H1 (cell line): ENCODE measurements around the gene AGAP1. TPM values are rescaled to one million over a fixed set of nuclear protein-coding genes. Genes with fewer than 3 reads are reported as not detected.

ENCODE experiments used
- CTCF ChIA-PET: fragments of 300-600 bp; sonication (Branson Sonifier 250); formaldehyde crosslinking; loops from one replicate; lab custom pipeline; 2021; ENCODE audit not compliant: partially characterized antibody; lab: Charles Lee
- POLR2A ChIA-PET: fragments of 300-600 bp; sonication (Branson Sonifier 250); formaldehyde crosslinking; loops from one replicate; lab custom pipeline; 2021; ENCODE audit warnings: inconsistent platforms; ENCODE audit not compliant: partially characterized antibody; lab: Charles Lee
- DNase-seq, 2 experiments: peaks; one replicate each; pipeline versions ENCODE4 v3.0.0 to v3.0.0-alpha.2; 2010 to 2022; ENCODE audit warnings: low spot score in 2 of 2, low read depth in 1 of 2, mixed read lengths in 1 of 2
- FAIRE-seq: peaks from 2 replicates; lab custom pipeline; 2011; peaks lifted over from hg19 to GRCh38; lab: Jason Lieb, UNC
- H2AFZ ChIP-seq: 2 replicates; pipeline ENCODE4 v1.8.1; 2012; ENCODE audit warnings: low read length, inconsistent platforms
- H2AK5ac ChIP-seq: 2 replicates; pipeline ENCODE4 v1.6.1; 2013; ENCODE audit warnings: low read depth, low read length
- H2BK120ac ChIP-seq: replicated peaks from 2 replicates; pipeline ENCODE3; 2013; ENCODE audit warnings: low read depth, low read length, inconsistent platforms
- H2BK12ac ChIP-seq: 2 replicates; pipeline ENCODE4 v1.6.1; 2013; ENCODE audit warnings: low read depth, low read length
- H2BK15ac ChIP-seq: 2 replicates; pipeline ENCODE4 v1.6.1; 2013; ENCODE audit warnings: low read length
- H2BK20ac ChIP-seq: 2 replicates; pipeline ENCODE4 v1.6.1; 2013; ENCODE audit warnings: low read length
- H2BK5ac ChIP-seq: 2 replicates; pipeline ENCODE4 v1.6.1; 2013; ENCODE audit warnings: low read depth, low read length
- H3K14ac ChIP-seq: 2 replicates; pipeline ENCODE4 v1.6.1; 2013; ENCODE audit warnings: inconsistent platforms; ENCODE audit not compliant: insufficient read length
- H3K18ac ChIP-seq: 2 replicates; pipeline ENCODE4 v1.6.1; 2013; ENCODE audit warnings: low read length; ENCODE audit errors: extremely low read depth
- H3K23ac ChIP-seq: 2 replicates; pipeline ENCODE4 v1.6.1; 2013; ENCODE audit warnings: inconsistent platforms; ENCODE audit not compliant: insufficient read length
- H3K23me2 ChIP-seq: 2 replicates; pipeline ENCODE4 v1.6.1; 2013; ENCODE audit warnings: low read depth, low read length
- H3K27ac ChIP-seq: 2 replicates; pipeline ENCODE4 v1.6.1; 2011; ENCODE audit warnings: low read depth, low read length, inconsistent platforms
- H3K27me3 ChIP-seq, 4 experiments: replicated peaks in 1 of 4; 1 replicate in 1 of 4; 2 replicates in 3 of 4; pipeline versions ENCODE4 v1.6.1 to v1.8.1; 2011 to 2013; ENCODE audit warnings: low read length in 3 of 4, mild to moderate bottlenecking in 3 of 4, inconsistent platforms in 2 of 4, mixed read lengths in 2 of 4, moderate library complexity in 1 of 4; ENCODE audit not compliant: control insufficient read depth in 3 of 4, insufficient read depth in 3 of 4; ENCODE audit errors: extremely low read depth in 1 of 4
- H3K36me3 ChIP-seq, 4 experiments: 2 replicates each; pipeline versions ENCODE4 v1.6.1 to v1.8.1; 2011 to 2013; ENCODE audit warnings: mild to moderate bottlenecking in 4 of 4, low read length in 3 of 4, moderate library complexity in 2 of 4, control low read depth in 1 of 4, inconsistent platforms in 1 of 4; ENCODE audit not compliant: insufficient read depth in 4 of 4, control insufficient read depth in 2 of 4
- H3K4ac ChIP-seq: replicated peaks from 2 replicates; pipeline ENCODE3; 2013; ENCODE audit warnings: low read length, low read depth, mixed read lengths, inconsistent platforms; ENCODE audit not compliant: insufficient read length
- H3K4me1 ChIP-seq, 4 experiments: replicated peaks in 1 of 4; 1 replicate in 1 of 4; 2 replicates in 3 of 4; pipeline versions ENCODE4 v1.6.1 to v1.8.1; 2011 to 2013; ENCODE audit warnings: low read length in 3 of 4, inconsistent platforms in 2 of 4, mixed read lengths in 1 of 4; ENCODE audit not compliant: insufficient read depth in 4 of 4, control insufficient read depth in 3 of 4
- H3K4me2 ChIP-seq, 2 experiments: 2 replicates each; pipeline versions ENCODE4 v1.6.1 to v1.8.1; 2011 to 2013; ENCODE audit warnings: low read depth in 2 of 2, low read length in 2 of 2, control low read depth in 1 of 2, inconsistent platforms in 1 of 2, mild to moderate bottlenecking in 1 of 2; ENCODE audit not compliant: insufficient read depth in 1 of 2
- H3K4me3 ChIP-seq, 4 experiments: fragments of 200-600, 300-600 bp in 1 of 4; sonication (generic), shearing (Covaris generic), sonication (Bioruptor Twin) in 1 of 4; 2 replicates each; pipeline versions ENCODE4 v1.5.1 to v1.8.1; 2011 to 2016; ENCODE audit warnings: low read length in 4 of 4, low read depth in 3 of 4, control low read depth in 2 of 4, inconsistent platforms in 2 of 4, mild to moderate bottlenecking in 2 of 4, mixed read lengths in 1 of 4, moderate library complexity in 1 of 4; ENCODE audit not compliant: insufficient read depth in 2 of 4; ENCODE audit errors: extremely low read depth in 1 of 4
- H3K56ac ChIP-seq: replicated peaks from 2 replicates; pipeline ENCODE3; 2013; ENCODE audit warnings: low read depth, mild to moderate bottlenecking, mixed read lengths, low read length, inconsistent platforms; ENCODE audit not compliant: insufficient read length
- H3K79me1 ChIP-seq: 2 replicates; pipeline ENCODE4 v1.6.1; 2013; ENCODE audit warnings: low read depth, low read length, control low read depth
- H3K79me2 ChIP-seq, 2 experiments: 2 replicates each; pipeline versions ENCODE4 v1.6.1 to v1.8.1; 2012 to 2013; ENCODE audit warnings: low read length in 2 of 2, mild to moderate bottlenecking in 2 of 2, inconsistent platforms in 1 of 2; ENCODE audit not compliant: insufficient read depth in 2 of 2, control insufficient read depth in 1 of 2
- H3K9ac ChIP-seq, 4 experiments: replicated peaks in 1 of 4; 1 replicate in 1 of 4; 2 replicates in 3 of 4; pipeline versions ENCODE4 v1.6.1 to v1.8.1; 2011 to 2013; ENCODE audit warnings: low read depth in 3 of 4, low read length in 3 of 4, control low read depth in 2 of 4, mild to moderate bottlenecking in 2 of 4, moderate library complexity in 2 of 4, inconsistent platforms in 1 of 4; ENCODE audit errors: extremely low read depth in 1 of 4
- H3K9me3 ChIP-seq, 2 experiments: 2 replicates each; pipeline versions ENCODE4 v1.6.1 to v1.8.1; 2012 to 2013; ENCODE audit warnings: mild to moderate bottlenecking in 2 of 2, moderate library complexity in 2 of 2, control low read depth in 1 of 2, inconsistent platforms in 1 of 2, low read depth in 1 of 2, low read length in 1 of 2, mixed read lengths in 1 of 2; ENCODE audit not compliant: insufficient read depth in 2 of 2
- H4K20me1 ChIP-seq, 2 experiments: replicated peaks in 1 of 2; 2 replicates each; pipeline versions ENCODE3 to v1.8.1; 2011 to 2013; ENCODE audit warnings: inconsistent platforms in 2 of 2, low read length in 2 of 2, mild to moderate bottlenecking in 1 of 2; ENCODE audit not compliant: insufficient read depth in 2 of 2, control insufficient read depth in 1 of 2
- H4K5ac ChIP-seq: 2 replicates; pipeline ENCODE4 v1.6.1; 2013; ENCODE audit warnings: low read length, low read depth, mixed read lengths, inconsistent platforms; ENCODE audit not compliant: insufficient read length
- H4K8ac ChIP-seq: 2 replicates; pipeline ENCODE4 v1.8.0; 2013; ENCODE audit warnings: mild to moderate bottlenecking, moderate library complexity, low read length, inconsistent platforms; ENCODE audit not compliant: insufficient read depth; ENCODE audit errors: extremely low read depth
- H4K91ac ChIP-seq: replicated peaks from 2 replicates; pipeline ENCODE3; 2013; ENCODE audit warnings: low read length, mixed read lengths, inconsistent platforms; ENCODE audit not compliant: insufficient read length
- CTBP2 ChIP-seq: IDR thresholded peaks from 2 replicates; pipeline ENCODE4 v1.7.0; 2011; ENCODE audit warnings: borderline replicate concordance, mild to moderate bottlenecking, moderate library complexity, mixed read lengths, low read length; ENCODE audit not compliant: insufficient read depth, insufficient read length
- EGR1 ChIP-seq: IDR thresholded peaks from 2 replicates; pipeline ENCODE4 v1.6.1; 2011; ENCODE audit warnings: low read depth, low read length, borderline replicate concordance
- EP300 ChIP-seq, 2 experiments: IDR thresholded peaks; 1 replicate in 1 of 2; 2 replicates in 1 of 2; pipeline ENCODE4 v1.6.1; 2011 to 2012; ENCODE audit warnings: low read depth in 2 of 2, low read length in 2 of 2, mild to moderate bottlenecking in 2 of 2, borderline replicate concordance in 1 of 2, inconsistent platforms in 1 of 2, moderate library complexity in 1 of 2
- FOSL1 ChIP-seq: IDR thresholded peaks from 2 replicates; pipeline ENCODE4 v1.6.1; 2011; ENCODE audit warnings: mild to moderate bottlenecking, low read depth, low read length, moderate library complexity; ENCODE audit not compliant: insufficient read depth
- HDAC6 ChIP-seq: IDR thresholded peaks from one replicate; pipeline ENCODE4 v1.7.1; 2012; ENCODE audit warnings: low read depth, mild to moderate bottlenecking, inconsistent platforms, low read length, moderate library complexity
- KDM1A ChIP-seq: fragments of 200-600, 300-600 bp; sonication (generic); IDR thresholded peaks from 2 replicates; pipeline ENCODE4 v1.7.1; 2016; ENCODE audit warnings: mild to moderate bottlenecking, low read length, borderline replicate concordance
- KDM5A ChIP-seq: fragments of 200-600 bp; IDR thresholded peaks from 2 replicates; pipeline ENCODE4 v1.7.1; 2012; ENCODE audit warnings: mild to moderate bottlenecking, low read length, inconsistent platforms, mixed read lengths
- MAFK ChIP-seq: IDR thresholded peaks from 2 replicates; pipeline ENCODE4 v1.6.1; 2012; ENCODE audit warnings: low read depth, mild to moderate bottlenecking, improper control_type of control experiment, low read length
- TAF1 ChIP-seq: IDR thresholded peaks from 2 replicates; pipeline ENCODE4 v1.6.1; 2011; ENCODE audit warnings: mild to moderate bottlenecking, low read depth, low read length
- TBP ChIP-seq: IDR thresholded peaks from 2 replicates; pipeline ENCODE4 v1.6.1; 2011; ENCODE audit warnings: low read depth, low read length, improper control_type of control experiment
- USF2 ChIP-seq: IDR thresholded peaks from 2 replicates; pipeline ENCODE4 v1.6.1; 2011; ENCODE audit warnings: low read length, improper control_type of control experiment
- YY1 ChIP-seq: IDR thresholded peaks from 2 replicates; pipeline ENCODE4 v1.6.1; 2011; ENCODE audit warnings: low read depth, mild to moderate bottlenecking, low read length
- WGBS, 2 experiments: shearing (Covaris generic) in 1 of 2; methylation state at CpG; one replicate each; pipeline versions ENCODE4 v1.1.6 to v1.1.7; 2013 to 2015; ENCODE audit warnings: low lambda C conversion rate in 2 of 2, mixed read lengths in 2 of 2, inconsistent platforms in 1 of 2, low coverage in 1 of 2, missing lambda C conversion rate in 1 of 2; ENCODE audit not compliant: insufficient replicate concordance in 2 of 2, insufficient coverage in 1 of 2, insufficient read length in 1 of 2; ENCODE audit errors: extremely low coverage in 1 of 2, missing lambda C conversion rate in 1 of 2; 5-methylcytosine and 5-hydroxymethylcytosine counted together
- polyA plus RNA-seq, 7 experiments: library from polyadenylated mRNA; depleted of rRNA in 3 of 7; stranded (reverse) in 5 of 7; unstranded in 2 of 7; fragments of >200 nt in 5 of 7; fragments of 200-250 nt in 2 of 7; gene quantifications; 1 replicate in 5 of 7; 2 replicates in 1 of 7; 4 replicates in 1 of 7; pipeline versions ENCODE4 v1.2.1 to v1.2.3, GENCODE V29; 2011 to 2013; ENCODE audit warnings: missing spikeins in 2 of 7, mixed read lengths in 2 of 7
- total RNA-seq: library from RNA; stranded (reverse); fragmentation: NEBNext Ultra II Directional; extraction: Animal tissue kit (Norgen Biotek cat#: 25700); gene quantifications from 2 replicates; pipeline ENCODE4 v1.2.1, GENCODE V29; 2021

AGAP1 gene
- total and polyA plus RNA-seq, 2 of the 8 experiments (the other 6 are each of a cell fraction or from before 2014, with no cell fraction given) = 18.1 to 39.4 TPM

- H3K14ac ChIP-seq = no peak overlapping the region
- no peak overlapping the region for H3K23ac ChIP-seq
- no peak overlapping the region for H4K5ac ChIP-seq
- H3K27me3 ChIP-seq = no peaks in the 10 kb centered on the region
- H2BK120ac ChIP-seq = no peak overlapping the region
- H2BK5ac ChIP-seq = no peak overlapping the region
- no peak overlapping the region for H2BK12ac ChIP-seq
- H3K9ac ChIP-seq = no peak overlapping the region
- H4K20me1 ChIP-seq = peaks cover 4 to 5% of the 10 kb centered on the region in 2 experiments
- H3K79me2 ChIP-seq = no peaks in the 10 kb centered on the region; a peak in 2 of 4 replicates
- DNase-seq (no peak), FAIRE-seq (no peak)
- no peak overlapping the region for H2AK5ac ChIP-seq
- H4K91ac ChIP-seq = no peak overlapping the region
- 92% methylated on average over 7 of the region's 7 CpGs; no CpG with 5 or more reads in 1 of the 2 experiments for WGBS, 2 experiments
- H3K36me3 ChIP-seq = 0 out of 8 replicates have a peak, but pooled peaks cover 0 to 3% (median 2%) of the 10 kb centered on the region in 4 experiments
- H2AFZ ChIP-seq = no peak overlapping the region
- H3K27ac ChIP-seq = no peak overlapping the region
- peaks cover 0 to 2% (median 0%) of the 10 kb centered on the region in 4 experiments; a peak in 1 of 7 replicates for H3K4me1 ChIP-seq
- no peak overlapping the region for H3K4me3 ChIP-seq
- H3K18ac ChIP-seq = no peak overlapping the region
- peaks cover 0 to 1% of the 10 kb centered on the region in 2 experiments; a peak in 1 of 4 replicates for H3K9me3 ChIP-seq
- ChIA-PET POLR2A (interaction anchor here (0.5 to 2.0 kb wide), 2 partner anchors 10 to 11 kb away, joined by 3 to 6 read pairs; no protein-coding TSS in a partner anchor), CTCF (interaction anchor here (1.1 to 2.4 kb wide), 6 partner anchors 7 to 42 kb away, joined by 3 to 15 read pairs (median 4); no protein-coding TSS in a partner anchor)
- H3K56ac ChIP-seq = no peak overlapping the region
- H2BK15ac ChIP-seq = no peak overlapping the region
- no peak overlapping the region for H3K4me2 ChIP-seq
- H2BK20ac ChIP-seq = no peak overlapping the region
- H4K8ac ChIP-seq = no peak overlapping the region
- H3K4ac ChIP-seq = no peak overlapping the region
- no peaks in the 10 kb centered on the region for H3K23me2 ChIP-seq
- peaks cover 2% of the 10 kb centered on the region; the same call in 1 of the 2 replicates for H3K79me1 ChIP-seq
- TF ChIP-seq KDM1A (no peak), TAF1 (no peak), USF2 (no peak), EGR1 (no peak), TBP (no peak), CTBP2 (no peak), EP300 (IDR thresholded peaks at IDR 0.05; ENCODE audit: borderline replicate concordance in 1 of 2, low read depth in 2 of 2, low read length in 2 of 2) (no peak), MAFK (no peak), FOSL1 (no peak), YY1 (no peak), HDAC6 (no peak), KDM5A (no peak)
Observed at GRCh38 chr2:235722869-235723268, 229.0 kb downstream of the AGAP1 start.
